Measurements from ENCODE around the gene STK32B.

GRCh38 chr4:5260121-5260520, 208.8 kb downstream of the STK32B start:
- TF ChIP-seq CTCF (IDR thresholded peaks at IDR 0.05) (no peak), POLR2A (IDR thresholded peaks at IDR 0.05) (no peak)
